HepG2 (cell line): Measurements from ENCODE around the gene EIF4E1B. TPM values are rescaled to one million over a fixed set of nuclear protein-coding genes. Genes with fewer than 3 reads are reported as not detected.

ENCODE experiments used
- ATAC-seq: fragments of 200-7000 bp; cut with Tn5 transposase; 3 replicates; pipeline ENCODE4 v1.9.1; 2020; ENCODE audit warnings: mild to moderate bottlenecking, moderate library complexity
- BruUV-seq: library from RNA; stranded (reverse); fragments of 400-500 nt; replicated peaks from 2 replicates; lab custom pipeline; 2021; lab: Mats Ljungman, UMichigan
- CTCF ChIA-PET: fragments of 300-600 bp; formaldehyde crosslinking; extraction: SDS; loops from one replicate; lab custom pipeline; 2021; ENCODE audit warnings: low total read pairs, inconsistent platforms, low intra/inter-chr PET ratio; lab: Yijun Ruan, JAX
- POLR2A ChIA-PET: fragments of 350-600 bp; sonication (Branson Sonifier 250); formaldehyde crosslinking; loops from one replicate; lab custom pipeline; 2020; ENCODE audit warnings: antibody characterized with exemption, inconsistent platforms; lab: Yijun Ruan, JAX
- DNase-seq: peaks from one replicate; pipeline ENCODE4 v3.0.0-alpha.2; 2015; ENCODE audit warnings: low spot score
- FAIRE-seq: peaks from 3 replicates; lab custom pipeline; 2011; peaks lifted over from hg19 to GRCh38; lab: Jason Lieb, UNC
- H2AFZ ChIP-seq: one replicate; pipeline ENCODE4 v1.6.1; 2011; ENCODE audit warnings: low read length, inconsistent platforms
- H3K27ac ChIP-seq: fragments of 300-600 bp; 3 replicates; pipeline ENCODE4 v1.8.0; 2011; ENCODE audit warnings: mixed run types, mild to moderate bottlenecking, mixed read lengths, low read length, inconsistent platforms; ENCODE audit not compliant: insufficient read depth; ENCODE audit errors: extremely low read length
- H3K27me3 ChIP-seq, 2 experiments: fragments of 200-600 bp in 1 of 2; 2 replicates in 1 of 2; 3 replicates in 1 of 2; pipeline versions ENCODE4 v1.6.0 to v1.8.0; 2011; ENCODE audit warnings: low read length in 2 of 2, mild to moderate bottlenecking in 2 of 2, moderate library complexity in 2 of 2, inconsistent platforms in 1 of 2; ENCODE audit not compliant: insufficient read depth in 2 of 2, control insufficient read depth in 1 of 2
- H3K36me3 ChIP-seq, 2 experiments: fragments of 200-600 bp in 1 of 2; replicated peaks in 1 of 2; 2 replicates in 1 of 2; 3 replicates in 1 of 2; pipeline versions ENCODE4 v1.5.1 to v1.8.0; 2011; ENCODE audit warnings: low read length in 2 of 2, inconsistent platforms in 1 of 2; ENCODE audit not compliant: insufficient read depth in 2 of 2, control insufficient read depth in 1 of 2
- H3K4me1 ChIP-seq: 2 replicates; pipeline ENCODE4 v1.5.1; 2012; ENCODE audit warnings: low read length, inconsistent platforms; ENCODE audit not compliant: insufficient read depth
- H3K4me2 ChIP-seq: 2 replicates; pipeline ENCODE4 v1.6.0; 2011; ENCODE audit warnings: low read depth, low read length, inconsistent platforms
- H3K4me3 ChIP-seq, 3 experiments: fragments of 200-600 bp in 1 of 3; sonication (generic), shearing (Covaris generic) in 1 of 3; replicated peaks in 1 of 3; 2 replicates each; pipeline ENCODE4 v1.5.1; 2011 to 2016; ENCODE audit warnings: low read length in 3 of 3, inconsistent platforms in 2 of 3, low read depth in 2 of 3, mild to moderate bottlenecking in 2 of 3, control low read depth in 1 of 3, mixed read lengths in 1 of 3; ENCODE audit not compliant: insufficient read depth in 1 of 3
- H3K79me2 ChIP-seq: one replicate; pipeline ENCODE4 v1.6.1; 2011; ENCODE audit warnings: low read length, inconsistent platforms; ENCODE audit not compliant: insufficient read depth
- H3K9ac ChIP-seq: 2 replicates; pipeline ENCODE4 v1.6.0; 2011; ENCODE audit warnings: mild to moderate bottlenecking, low read depth, low read length, inconsistent platforms; ENCODE audit not compliant: insufficient read depth
- H3K9me3 ChIP-seq: 2 replicates; pipeline ENCODE4 v1.5.1; 2012; ENCODE audit warnings: mild to moderate bottlenecking, low read length
- H4K20me1 ChIP-seq: 2 replicates; pipeline ENCODE4 v1.6.0; 2011; ENCODE audit warnings: inconsistent platforms, mild to moderate bottlenecking, low read length, moderate library complexity; ENCODE audit not compliant: insufficient read depth
- CCDC6 ChIP-seq: sonication (generic); formaldehyde crosslinking; IDR thresholded peaks from 2 replicates; pipeline ENCODE4 v1.8.1; 2022; ENCODE audit warnings: mild to moderate bottlenecking, missing genetic modification reagents, moderate library complexity
- CEBPG ChIP-seq: IDR thresholded peaks from 2 replicates; pipeline ENCODE4 v1.6.1; 2016
- HNRNPK ChIP-seq: fragments of 200-400 bp; formaldehyde crosslinking; IDR thresholded peaks from 2 replicates; pipeline ENCODE4 v1.6.1; 2018; ENCODE audit warnings: low read length, low read depth, moderate library complexity, mild to moderate bottlenecking; ENCODE audit not compliant: poor library complexity, severe bottlenecking
- JUN ChIP-seq: sonication (generic); formaldehyde crosslinking; IDR thresholded peaks from 2 replicates; pipeline ENCODE4 v1.4.0; 2020; ENCODE audit warnings: mild to moderate bottlenecking, missing genetic modification reagents
- RELA ChIP-seq: sonication (generic); formaldehyde crosslinking; IDR thresholded peaks from 2 replicates; pipeline ENCODE4 v1.4.0; 2020; ENCODE audit warnings: missing genetic modification reagents
- REPIN1 ChIP-seq: sonication (generic); formaldehyde crosslinking; IDR thresholded peaks from 2 replicates; pipeline ENCODE4 v1.8.0; 2022; ENCODE audit warnings: missing genetic modification reagents, low read depth, mild to moderate bottlenecking, borderline replicate concordance
- SOX6 ChIP-seq, 2 experiments: fragments of 450-650 bp in 1 of 2; sonication (generic) in 1 of 2; formaldehyde crosslinking in 1 of 2; IDR thresholded peaks; 2 replicates each; pipeline versions ENCODE4 v1.4.0 to v1.6.1; 2017 to 2020; ENCODE audit warnings: antibody characterized with exemption in 1 of 2, mild to moderate bottlenecking in 1 of 2, missing genetic modification reagents in 1 of 2
- THAP8 ChIP-seq: sonication (generic); formaldehyde crosslinking; IDR thresholded peaks from 2 replicates; pipeline ENCODE4 v1.5.1; 2020; ENCODE audit warnings: missing genetic modification reagents, mild to moderate bottlenecking, borderline replicate concordance
- XBP1 ChIP-seq: sonication (generic); formaldehyde crosslinking; IDR thresholded peaks from 2 replicates; pipeline ENCODE4 v1.5.0; 2020; ENCODE audit warnings: missing genetic modification reagents
- ZNF281 ChIP-seq: sonication (generic); formaldehyde crosslinking; IDR thresholded peaks from 2 replicates; pipeline ENCODE4 v1.4.0; 2020; ENCODE audit warnings: missing genetic modification reagents, borderline replicate concordance
- ZNF333 ChIP-seq: sonication (generic); formaldehyde crosslinking; IDR thresholded peaks from 2 replicates; pipeline ENCODE4 v1.4.0; 2020; ENCODE audit warnings: mild to moderate bottlenecking, missing genetic modification reagents, borderline replicate concordance
- ZNF343 ChIP-seq: sonication (generic); formaldehyde crosslinking; IDR thresholded peaks from 2 replicates; pipeline ENCODE4 v1.4.0; 2020; ENCODE audit warnings: mild to moderate bottlenecking, missing genetic modification reagents
- ZNF367 ChIP-seq: sonication (generic); formaldehyde crosslinking; IDR thresholded peaks from 2 replicates; pipeline ENCODE4 v1.4.0; 2020; ENCODE audit warnings: missing genetic modification reagents, borderline replicate concordance
- ZNF430 ChIP-seq: sonication (generic); formaldehyde crosslinking; IDR thresholded peaks from 2 replicates; pipeline ENCODE4 v1.9.0; 2021; ENCODE audit warnings: mild to moderate bottlenecking, missing genetic modification reagents
- ZNF563 ChIP-seq: sonication (generic); formaldehyde crosslinking; IDR thresholded peaks from 2 replicates; pipeline ENCODE4 v1.8.0; 2022; ENCODE audit warnings: mild to moderate bottlenecking, moderate library complexity, missing genetic modification reagents
- ZNF576 ChIP-seq: sonication (generic); formaldehyde crosslinking; IDR thresholded peaks from 2 replicates; pipeline ENCODE4 v1.4.0; 2020; ENCODE audit warnings: mild to moderate bottlenecking, missing genetic modification reagents
- ZNF605 ChIP-seq: sonication (generic); formaldehyde crosslinking; IDR thresholded peaks from 2 replicates; pipeline ENCODE4 v1.8.0; 2022; ENCODE audit warnings: mild to moderate bottlenecking, missing genetic modification reagents
- ZNF710 ChIP-seq: sonication (generic); formaldehyde crosslinking; IDR thresholded peaks from 2 replicates; pipeline ENCODE4 v1.5.0; 2020; ENCODE audit warnings: mild to moderate bottlenecking, missing genetic modification reagents, borderline replicate concordance
- ZNF841 ChIP-seq: sonication (generic); formaldehyde crosslinking; IDR thresholded peaks from 2 replicates; pipeline ENCODE4 v1.8.1; 2023; ENCODE audit warnings: missing genetic modification reagents, borderline replicate concordance
- WGBS: methylation state at CpG from one replicate; pipeline ENCODE4 v1.1.6; 2017; ENCODE audit warnings: low lambda C conversion rate; 5-methylcytosine and 5-hydroxymethylcytosine counted together
- in situ Hi-C: cut with HindIII; loops from 2 replicates; pipeline ENCODE4 v1.10.0; 2017; ENCODE audit warnings: low pct_unique_long_range_greater_than_20kb; ENCODE audit not compliant: extremely low pct_ligation_motif_present
- intact Hi-C: fragments of 100-400 bp; cut with micrococcal nuclease; formaldehyde crosslinking; loops from one replicate; pipeline ENCODE4 v1.10.0; 2022; ENCODE audit not compliant: unreplicated experiment
- polyA plus RNA-seq, 8 experiments: library from polyadenylated mRNA; depleted of rRNA in 3 of 8; stranded (reverse) in 7 of 8; unstranded in 1 of 8; fragments of >200 nt; fragmentation: Illumina TruSeq in 4 of 8; extraction: Trizol in 4 of 8; gene quantifications; 2 replicates each; pipeline versions ENCODE4 v1.2.1 to v1.2.3, GENCODE V29; 2011 to 2016; ENCODE audit warnings: low read depth in 4 of 8, missing spikeins in 1 of 8, mixed read lengths in 1 of 8; ENCODE audit not compliant: insufficient read depth in 1 of 8
- total RNA-seq, 5 experiments: library from RNA; depleted of rRNA; stranded (reverse); fragments of >200 nt; fragmentation: Illumina TruSeq; extraction: Trizol; gene quantifications; 2 replicates each; pipeline ENCODE4 v1.2.3, GENCODE V29; 2016; ENCODE audit warnings: low read depth in 1 of 5

The EIF4E1B gene
- total and polyA plus RNA-seq, 2 of the 13 experiments (the other 11 are each of a cell fraction or from before 2014, with no cell fraction given): not detected

GRCh38 chr5:176659512-176659839, 29.0 kb downstream of the EIF4E1B start:
- H3K79me2 ChIP-seq: no peaks in the 10 kb centered on the region
- ATAC-seq (no peak), DNase-seq (no peak), FAIRE-seq (no peak)
- H3K4me3 ChIP-seq: no peak overlapping the region
- ChIA-PET POLR2A (no interaction called here), CTCF (no interaction called here)
- H2AFZ ChIP-seq: no peak overlapping the region
- 32% methylated on average over 7 of the region's 7 CpGs for WGBS
- H3K4me1 ChIP-seq: peaks cover 14% of the 10 kb centered on the region
- H3K36me3 ChIP-seq: no peaks in the 10 kb centered on the region
- H3K9ac ChIP-seq: no peak overlapping the region
- H3K4me2 ChIP-seq: peak overlapping the region; percentile 64; the same call in 1 of the 2 replicates
- no peak overlapping the region for H3K27ac ChIP-seq
- TF ChIP-seq RELA (CRISPR knock-in tag) (no peak), ZNF281 (no peak), ZNF333 (CRISPR knock-in tag) (no peak), ZNF430 (CRISPR knock-in tag) (no peak), ZNF367 (CRISPR knock-in tag) (no peak), THAP8 (CRISPR knock-in tag) (no peak), ZNF841 (CRISPR knock-in tag) (no peak), ZNF343 (no peak), CEBPG (CRISPR knock-in tag) (no peak), SOX6 (IDR thresholded peaks at IDR 0.05) (no peak), SOX6 (CRISPR knock-in tag; IDR thresholded peaks at IDR 0.05) (no peak), HNRNPK (no peak), CCDC6 (no peak), REPIN1 (CRISPR knock-in tag) (no peak), ZNF576 (no peak), XBP1 (CRISPR knock-in tag) (no peak), JUN (CRISPR knock-in tag) (no peak), ZNF710 (CRISPR knock-in tag) (no peak), ZNF605 (CRISPR knock-in tag) (no peak), ZNF563 (CRISPR knock-in tag) (no peak)
- H3K27me3 ChIP-seq: peaks cover 2 to 4% of the 10 kb centered on the region in 2 experiments; a peak in 2 of 5 replicates
- H4K20me1 ChIP-seq: no peaks in the 10 kb centered on the region
- intact Hi-C loops: loop anchor here (2.0 to 5.0 kb wide), 2 partner anchors 153 to 299 kb away; partner anchors contain the start of gene UNC5A
- no peaks in the 10 kb centered on the region for H3K9me3 ChIP-seq
- BruUV-seq: no TSS peak
- in situ Hi-C loops: no loop called here
